Measurements from ENCODE around the gene TMCO4.

TMCO4 gene

GRCh38 chr1:19756480-19756879 is 43.2 kb downstream of the TMCO4 start:
- Histone ChIP-seq H3K36me3 (ENCODE audit: insufficient read depth) (no peaks in the 10 kb centered on the region), H3K79me2 (ENCODE audit: insufficient read depth, low read depth) (no peaks in the 10 kb centered on the region), H2AFZ (ENCODE audit: low read depth) (no peak overlapping the region), H3K4me1 (ENCODE audit: low read depth, poor library complexity, severe bottlenecking) (peaks cover 14% of the 10 kb centered on the region), H3K4me2 (no peak overlapping the region), H3K9ac (no peak overlapping the region), H4K20me1 (ENCODE audit: insufficient read depth) (no peaks in the 10 kb centered on the region), H3K4me3 (IDR thresholded peaks at IDR 0.05; ENCODE audit: insufficient read depth, low read depth, low read length) (no peak overlapping the region), H3K27me3 (ENCODE audit: insufficient read depth, low read depth) (no peaks in the 10 kb centered on the region), H3K27ac (no peak overlapping the region)
- no peak for TF ChIP-seq CTCF (conservative IDR thresholded peaks at IDR 0.05; ENCODE audit: low read depth, low read length)

- no peaks in the 10 kb centered on the region for H3K36me3 ChIP-seq (ENCODE audit: insufficient read depth)
- no peak overlapping the region for H2AFZ ChIP-seq (ENCODE audit: low read depth)
- H3K4me1 ChIP-seq (ENCODE audit: low read depth, poor library complexity, severe bottlenecking) = peaks cover 12% of the 10 kb centered on the region
- H3K4me3 ChIP-seq (IDR thresholded peaks at IDR 0.05; ENCODE audit: insufficient read depth, low read depth, low read length) = no peak overlapping the region
- no peak overlapping the region for H3K27ac ChIP-seq
- no peaks in the 10 kb centered on the region for H3K27me3 ChIP-seq (ENCODE audit: insufficient read depth, low read depth)
- no peak overlapping the region for H3K4me2 ChIP-seq
- H3K9ac ChIP-seq = no peak overlapping the region
- no peak for TF ChIP-seq CTCF (conservative IDR thresholded peaks at IDR 0.05; ENCODE audit: low read depth, low read length)
- H4K20me1 ChIP-seq (ENCODE audit: insufficient read depth) = no peaks in the 10 kb centered on the region
- H3K79me2 ChIP-seq (ENCODE audit: insufficient read depth, low read depth) = no peaks in the 10 kb centered on the region
Observed at GRCh38 chr1:19754482-19754881, 45.2 kb downstream of the TMCO4 start.

- Histone ChIP-seq H3K36me3 (ENCODE audit: insufficient read depth) (no peaks in the 10 kb centered on the region), H3K4me1 (ENCODE audit: low read depth, poor library complexity, severe bottlenecking) (no peaks in the 10 kb centered on the region), H3K27me3 (ENCODE audit: insufficient read depth, low read depth) (no peaks in the 10 kb centered on the region), H3K79me2 (ENCODE audit: insufficient read depth, low read depth) (no peaks in the 10 kb centered on the region), H4K20me1 (ENCODE audit: insufficient read depth) (no peaks in the 10 kb centered on the region), H3K27ac (no peak overlapping the region), H3K4me3 (IDR thresholded peaks at IDR 0.05; ENCODE audit: insufficient read depth, low read depth, low read length) (no peak overlapping the region), H3K4me2 (no peak overlapping the region), H2AFZ (ENCODE audit: low read depth) (no peak overlapping the region), H3K9ac (no peak overlapping the region)
- no peak for TF ChIP-seq CTCF (conservative IDR thresholded peaks at IDR 0.05; ENCODE audit: low read depth, low read length)
Observed at GRCh38 chr1:19752083-19752696, 47.5 kb downstream of the TMCO4 start.

GRCh38 chr1:19750882-19751276 is 48.8 kb downstream of the TMCO4 start:
- Histone ChIP-seq H2AFZ (ENCODE audit: low read depth) (no peak overlapping the region), H3K9ac (no peak overlapping the region), H3K4me2 (no peak overlapping the region), H3K4me3 (IDR thresholded peaks at IDR 0.05; ENCODE audit: insufficient read depth, low read depth, low read length) (no peak overlapping the region), H3K27ac (no peak overlapping the region), H4K20me1 (ENCODE audit: insufficient read depth) (no peaks in the 10 kb centered on the region), H3K4me1 (ENCODE audit: low read depth, poor library complexity, severe bottlenecking) (no peaks in the 10 kb centered on the region), H3K27me3 (ENCODE audit: insufficient read depth, low read depth) (no peaks in the 10 kb centered on the region), H3K36me3 (ENCODE audit: insufficient read depth) (no peaks in the 10 kb centered on the region), H3K79me2 (ENCODE audit: insufficient read depth, low read depth) (no peaks in the 10 kb centered on the region)
- no peak for TF ChIP-seq CTCF (conservative IDR thresholded peaks at IDR 0.05; ENCODE audit: low read depth, low read length)
